SK-N-SH (cell line): Measurements from ENCODE around the gene KLF16. TPM values are rescaled to one million over a fixed set of nuclear protein-coding genes. Genes with fewer than 3 reads are reported as not detected.

Experiments
- CTCF ChIA-PET: fragments of 300-600, 350-600 bp; formaldehyde crosslinking; extraction: SDS; loops from one replicate; lab custom pipeline; 2021; lab: Yijun Ruan, JAX
- POLR2A ChIA-PET: fragments of 350-600 bp; sonication (Branson Sonifier 250); formaldehyde crosslinking; extraction: SDS; loops from one replicate; lab custom pipeline; 2020; ENCODE audit warnings: antibody characterized with exemption, inconsistent platforms; lab: Yijun Ruan, JAX
- DNase-seq: peaks from one replicate; pipeline ENCODE4 v3.0.0; 2012
- H2AFZ ChIP-seq: fragments of 200-600 bp; sonication (generic); 2 replicates; pipeline ENCODE4 v1.8.1; 2016; ENCODE audit warnings: antibody characterized with exemption, mild to moderate bottlenecking, low read depth
- H3F3A ChIP-seq: fragments of 200-600 bp; sonication (generic); replicated peaks from 2 replicates; pipeline ENCODE3; 2016; ENCODE audit warnings: antibody characterized with exemption, mild to moderate bottlenecking; ENCODE audit not compliant: insufficient read depth
- H3K27ac ChIP-seq, 2 experiments: fragments of 200-500 bp in 1 of 2; fragments of 200-600 bp in 1 of 2; sonication (Bioruptor generic) in 1 of 2; sonication (generic), shearing (Covaris generic) in 1 of 2; 2 replicates each; pipeline versions ENCODE4 v1.5.1 to v1.6.1; 2014 to 2016; ENCODE audit warnings: low read depth in 2 of 2, inconsistent platforms in 1 of 2, low read length in 1 of 2, mild to moderate bottlenecking in 1 of 2, mixed read lengths in 1 of 2
- H3K27me3 ChIP-seq: fragments of 200-600 bp; sonication (generic), shearing (Covaris generic); 2 replicates; pipeline ENCODE4 v1.6.1; 2016; ENCODE audit warnings: mixed run types; ENCODE audit not compliant: insufficient read depth
- H3K36me3 ChIP-seq, 2 experiments: fragments of 200-500 bp in 1 of 2; fragments of 200-600 bp in 1 of 2; sonication (Bioruptor generic) in 1 of 2; sonication (generic) in 1 of 2; replicated peaks in 1 of 2; 2 replicates each; pipeline versions ENCODE3 to v1.5.1; 2014 to 2016; ENCODE audit warnings: low read length in 1 of 2, mild to moderate bottlenecking in 1 of 2; ENCODE audit not compliant: insufficient read depth in 2 of 2, control insufficient read depth in 1 of 2
- H3K4me1 ChIP-seq, 2 experiments: fragments of 200-500 bp in 1 of 2; fragments of 200-600 bp in 1 of 2; sonication (Bioruptor generic) in 1 of 2; sonication (generic), shearing (Covaris generic) in 1 of 2; 2 replicates each; pipeline versions ENCODE4 v1.5.1 to v1.6.1; 2014 to 2016; ENCODE audit warnings: low read depth in 1 of 2, low read length in 1 of 2, mixed run types in 1 of 2; ENCODE audit not compliant: insufficient read depth in 2 of 2, control insufficient read depth in 1 of 2
- H3K4me2 ChIP-seq: fragments of 200-600 bp; sonication (generic), shearing (Covaris generic); 2 replicates; pipeline ENCODE4 v1.6.1; 2017; ENCODE audit warnings: mixed run types
- H3K4me3 ChIP-seq, 2 experiments: fragments of 200-500 bp in 1 of 2; fragments of 200-600 bp in 1 of 2; sonication (Bioruptor generic) in 1 of 2; sonication (generic), shearing (Covaris generic) in 1 of 2; 2 replicates each; pipeline versions ENCODE4 v1.5.1 to v1.8.1; 2014 to 2016; ENCODE audit warnings: low read depth in 2 of 2, inconsistent platforms in 1 of 2, low read length in 1 of 2, mild to moderate bottlenecking in 1 of 2, mixed read lengths in 1 of 2, moderate library complexity in 1 of 2
- H3K79me2 ChIP-seq: fragments of 200-600 bp; sonication (generic); 2 replicates; pipeline ENCODE4 v1.8.1; 2017; ENCODE audit warnings: mild to moderate bottlenecking; ENCODE audit not compliant: insufficient read depth
- H3K9ac ChIP-seq: fragments of 200-600 bp; sonication (generic); 2 replicates; pipeline ENCODE4 v1.6.1; 2017; ENCODE audit warnings: mixed run types
- H3K9me2 ChIP-seq: fragments of 200-600 bp; sonication (generic); 2 replicates; pipeline ENCODE4 v1.6.1; 2017; ENCODE audit warnings: mixed run types
- H3K9me3 ChIP-seq: fragments of 200-600 bp; sonication (generic); 2 replicates; pipeline ENCODE4 v1.6.1; 2017; ENCODE audit warnings: mixed run types, mild to moderate bottlenecking, moderate library complexity
- H4K20me1 ChIP-seq: fragments of 200-600 bp; sonication (generic); 2 replicates; pipeline ENCODE4 v1.6.1; 2017; ENCODE audit warnings: mild to moderate bottlenecking, mixed run types; ENCODE audit not compliant: insufficient read depth
- ELF1 ChIP-seq: IDR thresholded peaks from 2 replicates; pipeline ENCODE4 v1.4.0; 2012
- EP300 ChIP-seq, 2 experiments: IDR thresholded peaks; 2 replicates each; pipeline versions ENCODE4 v1.4.0 to v1.6.1; 2012; ENCODE audit warnings: borderline replicate concordance in 1 of 2, low read depth in 1 of 2, low read length in 1 of 2
- EZH2phosphoT487 ChIP-seq: fragments of 200-600 bp; sonication (generic); IDR thresholded peaks from 2 replicates; pipeline ENCODE4 v1.6.1; 2017; ENCODE audit warnings: low read depth, mixed run types, mild to moderate bottlenecking, antibody characterized with exemption, moderate library complexity, borderline replicate concordance
- FOXJ3 ChIP-seq: sonication (generic); formaldehyde crosslinking; IDR thresholded peaks from 2 replicates; pipeline ENCODE4 v1.5.1; 2020; ENCODE audit warnings: mild to moderate bottlenecking, missing genetic modification reagents
- GABPA ChIP-seq: IDR thresholded peaks from 2 replicates; pipeline ENCODE4 v1.4.0; 2012; ENCODE audit warnings: low read depth, mild to moderate bottlenecking
- MXI1 ChIP-seq: IDR thresholded peaks from 2 replicates; pipeline ENCODE4 v1.6.1; 2012; ENCODE audit warnings: mild to moderate bottlenecking, low read depth, low read length, improper control_type of control experiment
- NRF1 ChIP-seq: IDR thresholded peaks from 2 replicates; pipeline ENCODE4 v1.6.1; 2012; ENCODE audit warnings: low read depth, mild to moderate bottlenecking, low read length
- RCOR1 ChIP-seq: fragments of 150-350 bp; IDR thresholded peaks from 2 replicates; pipeline ENCODE4 v1.6.1; 2017; ENCODE audit warnings: antibody characterized with exemption, low read length
- RFX5 ChIP-seq: IDR thresholded peaks from 2 replicates; pipeline ENCODE4 v1.6.1; 2012; ENCODE audit warnings: mild to moderate bottlenecking, improper control_type of control experiment, low read length
- TEAD4 ChIP-seq: IDR thresholded peaks from 2 replicates; pipeline ENCODE4 v1.4.0; 2012; ENCODE audit warnings: mild to moderate bottlenecking, borderline replicate concordance; ENCODE audit not compliant: insufficient read depth
- YY1 ChIP-seq: IDR thresholded peaks from 2 replicates; pipeline ENCODE4 v1.4.0; 2012; ENCODE audit warnings: low read depth, mild to moderate bottlenecking
- WGBS: methylation state at CpG from one replicate; pipeline ENCODE4 v1.1.6; 2017; ENCODE audit warnings: low lambda C conversion rate; 5-methylcytosine and 5-hydroxymethylcytosine counted together
- polyA plus RNA-seq, 3 experiments: library from polyadenylated mRNA; depleted of rRNA; stranded (reverse); fragments of >200 nt; gene quantifications; 2 replicates each; pipeline ENCODE4 v1.2.3, GENCODE V29; 2012
- TF ChIP-seq, protein P1 (sequence below): IDR thresholded peaks from 2 replicates; pipeline ENCODE4 v1.6.1; 2012; ENCODE audit warnings: mild to moderate bottlenecking, low read depth, low read length, moderate library complexity
- TF ChIP-seq, protein P2 (sequence below): IDR thresholded peaks from 2 replicates; pipeline ENCODE4; 2012

The KLF16 gene
- polyA plus RNA-seq, 1 of the 3 experiments (the other 2 are of a cell fraction): 16.1 TPM

DNA sequence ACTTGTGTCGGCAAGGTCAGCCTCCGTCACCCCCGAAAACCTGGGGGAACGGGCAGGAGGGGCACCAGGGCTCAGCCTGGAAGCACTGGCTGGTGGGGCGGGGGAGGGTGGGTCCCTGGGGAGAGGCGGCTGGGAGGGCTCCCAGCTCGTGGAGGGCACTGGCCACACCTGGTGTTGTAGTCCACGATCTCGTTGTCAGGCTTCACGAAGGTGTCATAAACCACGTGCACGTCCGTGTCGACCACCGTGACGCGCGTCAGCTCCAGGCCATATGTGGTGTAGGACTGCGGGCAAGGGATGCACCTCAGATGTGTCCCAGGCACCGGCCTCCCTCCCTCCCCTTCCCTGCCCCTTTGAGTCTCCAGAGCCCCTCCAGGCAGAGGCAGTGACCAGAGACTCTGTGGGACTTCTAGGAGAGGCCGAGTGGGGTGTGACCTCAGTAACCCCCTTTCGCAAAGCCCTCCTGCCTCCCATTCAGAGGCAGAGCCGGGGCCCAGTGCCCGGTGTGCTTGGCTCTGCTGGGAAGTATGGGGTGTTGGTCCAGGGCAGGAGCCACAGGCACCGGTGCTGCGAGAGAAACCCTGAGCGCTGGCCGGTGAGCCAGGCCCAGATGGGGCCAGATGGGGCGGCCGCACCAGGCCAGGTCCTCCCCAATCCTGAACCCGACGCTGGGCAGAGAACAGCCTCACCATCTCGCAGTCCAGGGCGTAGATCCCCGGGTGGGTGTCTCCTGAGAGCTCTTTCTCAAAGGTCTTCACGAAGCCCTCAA is 46.7 kb downstream of the KLF16 start:
- TF ChIP-seq, protein P1, sequence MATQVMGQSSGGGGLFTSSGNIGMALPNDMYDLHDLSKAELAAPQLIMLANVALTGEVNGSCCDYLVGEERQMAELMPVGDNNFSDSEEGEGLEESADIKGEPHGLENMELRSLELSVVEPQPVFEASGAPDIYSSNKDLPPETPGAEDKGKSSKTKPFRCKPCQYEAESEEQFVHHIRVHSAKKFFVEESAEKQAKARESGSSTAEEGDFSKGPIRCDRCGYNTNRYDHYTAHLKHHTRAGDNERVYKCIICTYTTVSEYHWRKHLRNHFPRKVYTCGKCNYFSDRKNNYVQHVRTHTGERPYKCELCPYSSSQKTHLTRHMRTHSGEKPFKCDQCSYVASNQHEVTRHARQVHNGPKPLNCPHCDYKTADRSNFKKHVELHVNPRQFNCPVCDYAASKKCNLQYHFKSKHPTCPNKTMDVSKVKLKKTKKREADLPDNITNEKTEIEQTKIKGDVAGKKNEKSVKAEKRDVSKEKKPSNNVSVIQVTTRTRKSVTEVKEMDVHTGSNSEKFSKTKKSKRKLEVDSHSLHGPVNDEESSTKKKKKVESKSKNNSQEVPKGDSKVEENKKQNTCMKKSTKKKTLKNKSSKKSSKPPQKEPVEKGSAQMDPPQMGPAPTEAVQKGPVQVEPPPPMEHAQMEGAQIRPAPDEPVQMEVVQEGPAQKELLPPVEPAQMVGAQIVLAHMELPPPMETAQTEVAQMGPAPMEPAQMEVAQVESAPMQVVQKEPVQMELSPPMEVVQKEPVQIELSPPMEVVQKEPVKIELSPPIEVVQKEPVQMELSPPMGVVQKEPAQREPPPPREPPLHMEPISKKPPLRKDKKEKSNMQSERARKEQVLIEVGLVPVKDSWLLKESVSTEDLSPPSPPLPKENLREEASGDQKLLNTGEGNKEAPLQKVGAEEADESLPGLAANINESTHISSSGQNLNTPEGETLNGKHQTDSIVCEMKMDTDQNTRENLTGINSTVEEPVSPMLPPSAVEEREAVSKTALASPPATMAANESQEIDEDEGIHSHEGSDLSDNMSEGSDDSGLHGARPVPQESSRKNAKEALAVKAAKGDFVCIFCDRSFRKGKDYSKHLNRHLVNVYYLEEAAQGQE: no peak
- TF ChIP-seq GABPA (no peak), YY1 (no peak), MXI1 (no peak), FOXJ3 (no peak), EZH2phosphoT487 (no peak), EP300 (IDR thresholded peaks at IDR 0.05; ENCODE audit: borderline replicate concordance in 1 of 2, low read depth in 1 of 2, low read length in 1 of 2) (no peak), TEAD4 (no peak), ELF1 (no peak), NRF1 (no peak), RCOR1 (no peak), RFX5 (no peak)
- TF ChIP-seq, protein P2, sequence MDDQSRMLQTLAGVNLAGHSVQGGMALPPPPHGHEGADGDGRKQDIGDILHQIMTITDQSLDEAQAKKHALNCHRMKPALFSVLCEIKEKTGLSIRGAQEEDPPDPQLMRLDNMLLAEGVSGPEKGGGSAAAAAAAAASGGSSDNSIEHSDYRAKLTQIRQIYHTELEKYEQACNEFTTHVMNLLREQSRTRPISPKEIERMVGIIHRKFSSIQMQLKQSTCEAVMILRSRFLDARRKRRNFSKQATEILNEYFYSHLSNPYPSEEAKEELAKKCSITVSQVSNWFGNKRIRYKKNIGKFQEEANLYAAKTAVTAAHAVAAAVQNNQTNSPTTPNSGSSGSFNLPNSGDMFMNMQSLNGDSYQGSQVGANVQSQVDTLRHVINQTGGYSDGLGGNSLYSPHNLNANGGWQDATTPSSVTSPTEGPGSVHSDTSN: no peak
- Histone ChIP-seq H3K4me2 (no peak overlapping the region), H3K9ac (no peak overlapping the region), H3K79me2 (no peaks in the 10 kb centered on the region), H3F3A (peaks cover 4% of the 10 kb centered on the region), H3K36me3 (peaks cover 3 to 47% of the 10 kb centered on the region in 2 experiments), H2AFZ (no peak overlapping the region), H3K9me2 (no peaks in the 10 kb centered on the region), H3K9me3 (no peaks in the 10 kb centered on the region), H3K4me3 (no peak overlapping the region), H4K20me1 (no peaks in the 10 kb centered on the region), H3K27ac (no peak overlapping the region), H3K27me3 (no peaks in the 10 kb centered on the region), H3K4me1 (peaks cover 0 to 10% of the 10 kb centered on the region in 2 experiments; a peak in 1 of 4 replicates)
- ChIA-PET POLR2A (no interaction called here), CTCF (interaction anchor here (0.8 to 1.9 kb wide), 3 partner anchors 9 to 14 kb away, joined by 4 to 11 read pairs (median 6); no protein-coding TSS in a partner anchor)
- DNase-seq: no peak
- 93% methylated on average over 17 of the region's 36 CpGs for WGBS
